HG03025 (cell line): ENCODE results near the gene VRK1.

Experiments used
- ATAC-seq: cut with Tn5 transposase; IDR thresholded peaks from one replicate; pipeline ENCODE4 v1.9.1; 2021; ENCODE audit warnings: mild to moderate bottlenecking, moderate library complexity; ENCODE audit not compliant: unreplicated experiment, low FRiP score

The VRK1 gene

GRCh38 chr14:96790186-96790585, 7.0 kb upstream of the VRK1 start:
- ATAC-seq, result no peak

DNA sequence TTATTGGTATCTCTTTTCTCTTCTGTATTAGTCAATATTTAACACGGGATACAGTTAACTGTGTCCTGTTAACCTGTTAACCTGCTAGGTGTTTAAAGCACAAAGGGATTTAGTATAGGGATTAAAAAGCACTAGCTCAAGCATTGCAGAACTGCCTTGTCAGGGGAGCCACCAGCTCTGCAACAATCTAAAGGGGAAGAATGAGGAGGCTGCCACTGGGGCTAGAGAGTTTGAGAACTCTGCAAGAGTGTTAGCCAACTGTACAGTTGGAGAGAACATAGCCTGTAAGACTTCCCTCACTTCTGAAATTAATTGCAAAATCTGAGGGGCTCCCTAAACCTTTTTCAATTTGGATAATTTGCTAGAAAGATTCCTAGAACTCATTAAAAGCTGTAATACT, 6.5 kb upstream of the VRK1 start:
- ATAC-seq, result no peak

DNA sequence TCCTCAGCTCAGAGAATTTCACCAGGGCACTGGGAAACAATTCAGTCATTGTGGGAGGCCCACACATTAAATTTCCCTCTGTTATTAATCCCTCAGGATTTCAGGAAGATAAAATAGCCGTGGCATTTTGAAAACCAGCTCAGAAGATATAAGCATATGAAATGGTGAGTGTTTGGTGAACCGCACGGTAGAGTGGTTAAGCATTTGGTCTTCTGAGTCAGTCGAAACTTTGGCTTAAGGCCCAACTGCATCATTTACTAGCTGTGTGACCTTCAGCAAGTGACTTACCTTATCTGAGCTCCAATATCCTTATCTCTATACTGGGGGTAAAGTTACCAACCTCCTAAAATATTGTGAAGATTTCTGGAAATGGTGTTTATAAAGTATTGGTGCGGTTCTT, 5.2 kb upstream of the VRK1 start:
- no peak for ATAC-seq

GRCh38 chr14:96792591-96792990, 4.6 kb upstream of the VRK1 start:
- ATAC-seq, result no peak

GRCh38 chr14:96793547-96793946, 3.6 kb upstream of the VRK1 start:
- ATAC-seq, result no peak

- ATAC-seq, result no peak
Observed at GRCh38 chr14:96795109-96795828, 1.9 kb upstream of the VRK1 start.

GRCh38 chr14:96797582-96798349, 584 bp downstream of the VRK1 start:
- ATAC-seq, result peak; percentile 36

DNA sequence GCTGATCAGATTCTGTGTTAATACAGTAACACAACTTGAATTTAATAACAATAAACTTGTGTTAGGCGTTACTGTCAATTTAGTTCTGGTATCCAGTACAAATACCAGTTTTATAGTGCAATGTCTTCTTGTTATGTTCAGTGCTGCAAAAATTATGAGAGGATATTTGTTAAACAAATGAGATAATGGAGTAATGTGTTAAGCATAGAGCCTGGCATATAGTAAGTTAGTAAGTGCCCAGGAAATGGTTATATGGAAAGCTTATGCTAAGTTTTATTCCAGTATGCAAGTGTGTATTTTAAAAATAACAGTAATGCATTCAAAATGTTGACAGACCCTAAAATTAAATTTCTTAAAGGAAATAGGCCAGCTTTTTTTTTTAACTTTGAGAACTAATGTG, 1.8 kb downstream of the VRK1 start:
- ATAC-seq, result no peak

GRCh38 chr14:96799489-96800054, 2.4 kb downstream of the VRK1 start:
- no peak for ATAC-seq

DNA sequence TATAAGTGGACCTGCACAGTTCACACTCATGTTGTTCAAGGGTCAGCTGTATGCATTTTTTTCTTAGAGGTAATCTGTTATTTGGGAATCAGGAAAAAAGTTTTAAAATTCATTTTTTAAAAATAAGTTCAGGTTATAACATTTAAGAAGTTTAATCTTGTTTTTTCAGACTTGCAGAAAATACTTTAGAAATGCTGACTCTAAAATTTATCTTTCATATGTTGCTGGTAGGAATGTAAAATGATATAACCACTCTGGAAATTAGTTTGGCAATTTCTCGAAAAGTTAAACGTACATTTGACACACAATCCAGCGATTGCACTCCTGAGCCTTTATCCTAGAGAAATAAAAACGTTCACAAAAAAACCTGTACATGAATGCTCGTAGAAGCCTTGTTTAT, 4.7 kb downstream of the VRK1 start:
- no peak for ATAC-seq

GRCh38 chr14:96802963-96803362, 5.8 kb downstream of the VRK1 start:
- no peak for ATAC-seq

- ATAC-seq, result no peak
Observed at GRCh38 chr14:96803958-96804357, 6.8 kb downstream of the VRK1 start.

DNA sequence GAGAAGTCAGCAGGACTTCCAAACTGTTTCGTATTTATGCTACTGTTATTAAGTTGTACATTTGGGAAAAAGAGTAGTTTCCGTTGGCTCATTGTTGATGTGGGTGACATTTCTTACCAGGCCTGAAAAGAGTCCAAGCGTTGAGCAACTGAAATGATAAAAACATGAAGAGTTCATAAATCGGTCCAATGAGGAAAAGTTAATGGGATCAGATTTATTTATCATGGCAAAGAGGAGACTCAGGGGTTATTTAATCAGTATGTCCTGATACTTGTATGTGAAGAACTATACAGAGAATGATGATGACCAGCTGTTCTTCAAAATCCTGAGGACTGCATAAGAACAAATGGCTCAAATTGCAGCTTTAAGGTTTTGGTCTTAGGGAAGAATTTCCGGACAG, 7.7 kb downstream of the VRK1 start:
- ATAC-seq, result no peak

GRCh38 chr14:96805956-96806355, 8.8 kb downstream of the VRK1 start:
- no peak for ATAC-seq

DNA sequence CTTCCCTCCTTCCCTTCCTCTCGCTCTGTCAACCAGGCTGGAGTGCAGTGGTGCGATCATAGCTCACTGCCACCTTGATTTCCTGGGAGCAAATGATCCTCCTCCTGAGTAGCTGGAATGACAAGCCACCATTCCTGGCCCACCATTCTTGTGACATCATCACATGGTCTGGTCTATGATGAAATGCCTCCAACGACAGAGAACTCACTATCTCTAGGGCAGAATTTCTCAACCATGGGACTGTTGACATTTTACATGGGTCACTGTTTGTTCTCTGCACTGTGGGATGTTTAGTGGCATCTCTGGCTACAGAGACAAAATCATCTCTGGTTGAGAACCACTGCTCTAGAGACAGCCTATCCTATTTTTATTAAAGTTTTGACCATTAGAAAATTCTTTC, 9.7 kb downstream of the VRK1 start:
- ATAC-seq, result no peak

- no peak for ATAC-seq
Observed at GRCh38 chr14:96808619-96809406, 11.6 kb downstream of the VRK1 start.

DNA sequence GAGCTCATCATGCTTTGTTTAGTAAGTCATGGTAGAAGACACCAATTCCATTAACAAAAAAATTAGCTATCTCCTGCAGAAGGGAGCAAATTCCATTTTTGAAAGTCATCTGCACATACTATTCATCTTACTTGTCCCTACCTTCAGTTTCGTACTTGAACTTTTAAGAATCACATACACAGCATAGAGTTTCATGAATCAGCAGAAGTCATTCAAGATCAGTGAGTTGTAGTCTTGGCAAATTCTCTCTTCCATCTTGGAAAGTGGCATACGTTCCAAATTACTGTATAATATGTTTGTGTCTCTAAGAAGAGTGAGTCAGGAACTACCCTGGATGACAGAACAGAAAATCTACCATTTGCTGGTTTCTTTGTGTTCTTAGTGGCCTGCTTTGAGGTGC, 14.1 kb downstream of the VRK1 start:
- no peak for ATAC-seq

GRCh38 chr14:96811985-96812667, 14.9 kb downstream of the VRK1 start:
- ATAC-seq, result peak; percentile 59

DNA sequence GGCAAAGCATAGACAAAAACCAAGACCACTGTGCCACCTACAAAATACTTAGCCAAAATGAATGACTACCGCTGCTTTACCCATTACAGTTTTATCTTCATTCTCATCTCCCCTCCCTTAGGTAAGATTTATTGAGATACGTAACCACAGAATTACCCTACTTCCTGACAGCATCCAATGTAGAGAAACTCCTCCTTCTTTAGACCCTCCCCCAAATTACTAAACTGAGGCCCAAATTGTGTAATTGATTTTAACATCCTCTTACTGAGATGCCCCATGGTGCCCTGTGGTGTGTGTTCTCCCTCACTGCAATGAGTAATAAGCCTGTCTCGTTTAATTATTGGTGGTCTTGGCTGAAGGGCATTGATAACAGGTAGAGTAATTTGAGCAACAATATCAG, 19.1 kb downstream of the VRK1 start:
- no peak for ATAC-seq
